ENCODE results near the gene LSM3. TPM values are rescaled to one million over a fixed set of nuclear protein-coding genes. Genes with fewer than 3 reads are reported as not detected.

The LSM3 gene
- total and polyA plus RNA-seq, 2 experiments from 2014 or later, result 12.4 to 22.1 TPM

DNA sequence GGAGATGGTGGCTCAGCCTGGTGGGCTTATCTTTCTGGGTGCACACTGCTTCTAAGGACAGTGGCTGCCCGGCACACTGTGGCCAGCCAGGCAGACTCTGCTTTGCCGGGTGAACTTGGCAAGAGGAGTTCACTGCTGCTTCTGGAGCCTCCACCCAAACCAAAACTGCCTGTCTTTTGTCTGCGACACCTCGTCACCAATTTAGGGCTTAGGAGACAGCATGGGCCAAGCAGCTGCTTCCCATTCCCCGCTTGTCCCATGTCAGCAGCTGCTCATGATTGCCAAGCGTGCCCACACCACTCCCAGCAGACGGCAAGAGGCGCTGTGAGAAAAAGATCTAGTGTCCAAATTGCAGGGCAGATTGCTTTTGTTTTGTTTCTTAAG lies 57.3 kb downstream of the LSM3 start:
- Histone ChIP-seq H3K27ac (peak overlapping the region; percentile 86), H3K4me2 (no peak overlapping the region), H3K4me3 (no peak overlapping the region), H3K36me3 (replicated peaks; ENCODE audit: insufficient read depth, low read depth) (no peaks in the 10 kb centered on the region), H3K9me2 (replicated peaks; ENCODE audit: insufficient read depth) (no peaks in the 10 kb centered on the region), H2AFZ (no peak overlapping the region), H4K20me1 (ENCODE audit: insufficient read depth, poor library complexity, severe bottlenecking) (no peaks in the 10 kb centered on the region), H3K27me3 (no peaks in the 10 kb centered on the region), H3K79me2 (no peaks in the 10 kb centered on the region), H3K9me3 (ENCODE audit: low read depth) (no peaks in the 10 kb centered on the region), H3K4me1 (ENCODE audit: insufficient read depth) (peaks cover 27% of the 10 kb centered on the region)
- DNase-seq (ENCODE audit: low spot score), result peak; percentile 55
- whole genome bisulfite sequencing (ENCODE audit: low lambda C conversion rate, missing lambda C conversion rate), result 62% methylated on average over 8 of the region's 8 CpGs
- TF ChIP-seq CTCF (IDR thresholded peaks at IDR 0.05; ENCODE audit: poor library complexity), result no peak
- TF ChIP-seq EZH2 (IDR thresholded peaks at IDR 0.05; ENCODE audit: borderline replicate concordance), result no peak
- no peak for TF ChIP-seq EZH2phosphoT487 (IDR thresholded peaks at IDR 0.05; ENCODE audit: low read depth, severe bottlenecking, unreplicated experiment)

DNA sequence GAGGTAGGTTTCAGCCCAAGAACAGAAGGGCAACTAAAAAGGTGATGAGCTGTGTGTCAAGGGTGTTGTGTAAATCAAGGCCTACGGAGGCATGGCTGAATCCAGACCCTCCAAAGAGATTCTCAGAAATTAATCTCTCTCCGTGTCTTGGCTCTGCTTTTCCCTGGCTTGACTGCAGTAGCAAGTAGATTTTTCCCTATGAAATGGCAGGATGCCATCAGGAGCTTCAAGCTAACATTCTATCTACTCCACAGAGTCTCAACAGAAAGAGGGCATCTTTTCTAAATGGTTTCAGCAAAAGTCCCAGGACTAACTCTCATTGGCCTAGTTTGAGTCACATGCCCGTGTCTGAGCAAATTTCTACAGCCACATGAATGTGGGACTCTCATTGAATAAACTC lies 58.3 kb downstream of the LSM3 start:
- DNase-seq (ENCODE audit: low spot score), result no peak
- Histone ChIP-seq H4K20me1 (ENCODE audit: insufficient read depth, poor library complexity, severe bottlenecking) (no peaks in the 10 kb centered on the region), H3K27ac (no peak overlapping the region), H3K4me3 (no peak overlapping the region), H3K4me2 (no peak overlapping the region), H3K9me3 (ENCODE audit: low read depth) (no peaks in the 10 kb centered on the region), H3K27me3 (no peaks in the 10 kb centered on the region), H3K9me2 (replicated peaks; ENCODE audit: insufficient read depth) (no peaks in the 10 kb centered on the region), H2AFZ (no peak overlapping the region), H3K4me1 (ENCODE audit: insufficient read depth) (peaks cover 22% of the 10 kb centered on the region), H3K79me2 (no peaks in the 10 kb centered on the region), H3K36me3 (replicated peaks; ENCODE audit: insufficient read depth, low read depth) (no peaks in the 10 kb centered on the region)
- WGBS (ENCODE audit: low lambda C conversion rate, missing lambda C conversion rate), result 82% methylated on average over 3 of the region's 3 CpGs
- TF ChIP-seq EZH2 (IDR thresholded peaks at IDR 0.05; ENCODE audit: borderline replicate concordance), result no peak
- TF ChIP-seq CTCF (IDR thresholded peaks at IDR 0.05; ENCODE audit: poor library complexity), result no peak
- no peak for TF ChIP-seq EZH2phosphoT487 (IDR thresholded peaks at IDR 0.05; ENCODE audit: low read depth, severe bottlenecking, unreplicated experiment)

- H3K27me3 ChIP-seq, result no peaks in the 10 kb centered on the region
- H3K27ac ChIP-seq, result no peak overlapping the region
- H3K4me2 ChIP-seq, result no peak overlapping the region
- peaks cover 16% of the 10 kb centered on the region for H3K4me1 ChIP-seq (ENCODE audit: insufficient read depth)
- DNase-seq (ENCODE audit: low spot score), result no peak
- TF ChIP-seq EZH2 (IDR thresholded peaks at IDR 0.05; ENCODE audit: borderline replicate concordance), result no peak
- no peak for TF ChIP-seq EZH2phosphoT487 (IDR thresholded peaks at IDR 0.05; ENCODE audit: low read depth, severe bottlenecking, unreplicated experiment)
- no peak for TF ChIP-seq CTCF (IDR thresholded peaks at IDR 0.05; ENCODE audit: poor library complexity)
- H4K20me1 ChIP-seq (ENCODE audit: insufficient read depth, poor library complexity, severe bottlenecking), result no peaks in the 10 kb centered on the region
- no peaks in the 10 kb centered on the region for H3K79me2 ChIP-seq
- 89% methylated on average over 6 of the region's 6 CpGs for WGBS (ENCODE audit: low lambda C conversion rate, missing lambda C conversion rate)
- H2AFZ ChIP-seq, result no peak overlapping the region
- H3K9me3 ChIP-seq (ENCODE audit: low read depth), result no peaks in the 10 kb centered on the region
- no peaks in the 10 kb centered on the region for H3K9me2 ChIP-seq (replicated peaks; ENCODE audit: insufficient read depth)
- H3K36me3 ChIP-seq (replicated peaks; ENCODE audit: insufficient read depth, low read depth), result no peaks in the 10 kb centered on the region
- H3K4me3 ChIP-seq, result no peak overlapping the region
Measured at GRCh38 chr3:14237457-14237856, 58.8 kb downstream of the LSM3 start.

- H3K9me2 ChIP-seq (replicated peaks; ENCODE audit: insufficient read depth), result no peaks in the 10 kb centered on the region
- WGBS (ENCODE audit: low lambda C conversion rate, missing lambda C conversion rate), result 98% methylated on average over 7 of the region's 7 CpGs
- H3K27ac ChIP-seq, result no peak overlapping the region
Measured at GRCh38 chr3:14238356-14238755, 59.7 kb downstream of the LSM3 start.

More at GRCh38 chr3:14238356-14238755, 59.7 kb downstream of the LSM3 start:
- Histone ChIP-seq H3K9me3 (ENCODE audit: low read depth) (no peaks in the 10 kb centered on the region), H3K27me3 (no peaks in the 10 kb centered on the region), H3K79me2 (no peaks in the 10 kb centered on the region), H4K20me1 (ENCODE audit: insufficient read depth, poor library complexity, severe bottlenecking) (no peaks in the 10 kb centered on the region), H3K36me3 (replicated peaks; ENCODE audit: insufficient read depth, low read depth) (no peaks in the 10 kb centered on the region), H3K4me2 (no peak overlapping the region), H3K4me3 (no peak overlapping the region), H2AFZ (no peak overlapping the region), H3K4me1 (ENCODE audit: insufficient read depth) (peaks cover 15% of the 10 kb centered on the region)
- no peak for DNase-seq (ENCODE audit: low spot score)
- TF ChIP-seq EZH2phosphoT487 (IDR thresholded peaks at IDR 0.05; ENCODE audit: low read depth, severe bottlenecking, unreplicated experiment), result no peak
- TF ChIP-seq EZH2 (IDR thresholded peaks at IDR 0.05; ENCODE audit: borderline replicate concordance), result no peak
- TF ChIP-seq CTCF (IDR thresholded peaks at IDR 0.05; ENCODE audit: poor library complexity), result no peak

All from hepatocyte (in vitro differentiated cells).